ENCODE results near the gene SYT6. TPM values are rescaled to one million over a fixed set of nuclear protein-coding genes. Genes with fewer than 3 reads are reported as not detected.

Gene SYT6
- total and polyA plus RNA-seq, 2 of the 13 experiments (the other 11 are each of a cell fraction or from before 2014, with no cell fraction given) = not detected

DNA sequence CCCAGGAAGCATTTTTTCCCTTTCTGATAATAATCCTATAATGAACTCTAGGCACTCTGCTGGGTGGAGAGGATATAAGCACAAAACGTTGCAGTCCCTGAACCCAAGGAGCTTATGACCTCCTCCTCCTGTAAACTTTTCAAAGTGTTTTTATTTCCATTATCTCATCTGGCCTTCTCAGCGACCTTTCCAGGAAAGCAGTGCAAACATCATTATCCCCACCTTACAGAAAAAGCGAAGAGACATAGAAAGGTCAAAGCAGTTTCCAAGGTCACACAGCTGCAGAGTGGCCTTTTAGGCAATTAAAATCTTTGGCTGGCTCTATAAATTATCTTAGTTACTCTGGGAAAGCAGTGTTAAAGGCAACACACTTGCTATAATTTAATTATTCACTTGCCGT, 110.6 kb downstream of the SYT6 start:
- in situ Hi-C loops (cut with HindIII; ENCODE audit: extremely low pct_ligation_motif_present, low pct_unique_long_range_greater_than_20kb) = no loop called here
- no peaks in the 10 kb centered on the region for H3K4me1 ChIP-seq (ENCODE audit: insufficient read depth, low read length)
- no peaks in the 10 kb centered on the region for H4K20me1 ChIP-seq (ENCODE audit: insufficient read depth, low read length)
- FAIRE-seq (no peak), DNase-seq (ENCODE audit: low spot score) (no peak), ATAC-seq (no peak)
- no peak overlapping the region for H3K4me3 ChIP-seq (replicated peaks in 1 of 3; ENCODE audit: insufficient read depth in 1 of 3, low read depth in 2 of 3, low read length in 3 of 3)
- no peaks in the 10 kb centered on the region for H3K79me2 ChIP-seq (ENCODE audit: insufficient read depth, low read length)
- no peak overlapping the region for H3K9ac ChIP-seq (ENCODE audit: insufficient read depth, low read depth, low read length)
- H3K36me3 ChIP-seq (replicated peaks in 1 of 2; ENCODE audit: control insufficient read depth in 1 of 2, insufficient read depth in 2 of 2, low read length in 2 of 2) = no peaks in the 10 kb centered on the region
- no peak for TF ChIP-seq ZNF577 (CRISPR knock-in tag; IDR thresholded peaks at IDR 0.05; ENCODE audit: borderline replicate concordance, low read depth)
- no peak for TF ChIP-seq ZNF12 (CRISPR knock-in tag; IDR thresholded peaks at IDR 0.05)
- TF ChIP-seq, protein P1, sequence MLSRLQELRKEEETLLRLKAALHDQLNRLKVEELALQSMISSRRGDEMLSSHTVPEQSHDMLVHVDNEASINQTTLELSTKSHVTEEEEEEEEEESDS (CRISPR knock-in tag; IDR thresholded peaks at IDR 0.05; ENCODE audit: borderline replicate concordance) = no peak
- no peak for TF ChIP-seq ZNF614 (CRISPR knock-in tag; IDR thresholded peaks at IDR 0.05; ENCODE audit: borderline replicate concordance)
- TF ChIP-seq HIVEP1 (CRISPR knock-in tag; IDR thresholded peaks at IDR 0.05) = no peak
- TF ChIP-seq, protein P2, sequence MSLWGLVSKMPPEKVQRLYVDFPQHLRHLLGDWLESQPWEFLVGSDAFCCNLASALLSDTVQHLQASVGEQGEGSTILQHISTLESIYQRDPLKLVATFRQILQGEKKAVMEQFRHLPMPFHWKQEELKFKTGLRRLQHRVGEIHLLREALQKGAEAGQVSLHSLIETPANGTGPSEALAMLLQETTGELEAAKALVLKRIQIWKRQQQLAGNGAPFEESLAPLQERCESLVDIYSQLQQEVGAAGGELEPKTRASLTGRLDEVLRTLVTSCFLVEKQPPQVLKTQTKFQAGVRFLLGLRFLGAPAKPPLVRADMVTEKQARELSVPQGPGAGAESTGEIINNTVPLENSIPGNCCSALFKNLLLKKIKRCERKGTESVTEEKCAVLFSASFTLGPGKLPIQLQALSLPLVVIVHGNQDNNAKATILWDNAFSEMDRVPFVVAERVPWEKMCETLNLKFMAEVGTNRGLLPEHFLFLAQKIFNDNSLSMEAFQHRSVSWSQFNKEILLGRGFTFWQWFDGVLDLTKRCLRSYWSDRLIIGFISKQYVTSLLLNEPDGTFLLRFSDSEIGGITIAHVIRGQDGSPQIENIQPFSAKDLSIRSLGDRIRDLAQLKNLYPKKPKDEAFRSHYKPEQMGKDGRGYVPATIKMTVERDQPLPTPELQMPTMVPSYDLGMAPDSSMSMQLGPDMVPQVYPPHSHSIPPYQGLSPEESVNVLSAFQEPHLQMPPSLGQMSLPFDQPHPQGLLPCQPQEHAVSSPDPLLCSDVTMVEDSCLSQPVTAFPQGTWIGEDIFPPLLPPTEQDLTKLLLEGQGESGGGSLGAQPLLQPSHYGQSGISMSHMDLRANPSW (CRISPR knock-in tag; IDR thresholded peaks at IDR 0.05; ENCODE audit: borderline replicate concordance) = no peak
- H3K27me3 ChIP-seq (ENCODE audit: control insufficient read depth in 1 of 2, insufficient read depth in 2 of 2, low read length in 2 of 2) = no peaks in the 10 kb centered on the region; a peak in 2 of 5 replicates
- BruUV-seq (replicated peaks) = no TSS peak
- no peaks in the 10 kb centered on the region for H3K9me3 ChIP-seq (ENCODE audit: low read length)
- H3K27ac ChIP-seq (ENCODE audit: extremely low read length, insufficient read depth, low read length) = no peak overlapping the region
- no peak overlapping the region for H3K4me2 ChIP-seq (ENCODE audit: low read depth, low read length)
- WGBS (ENCODE audit: low lambda C conversion rate) = 16% methylated on average over 4 of the region's 4 CpGs
- ChIA-PET POLR2A (no interaction called here), CTCF (ENCODE audit: low intra/inter-chr PET ratio, low total read pairs) (no interaction called here)
- intact Hi-C loops (cut with micrococcal nuclease; ENCODE audit: unreplicated experiment) = no loop called here
- H2AFZ ChIP-seq (ENCODE audit: low read length) = no peak overlapping the region

Data from HepG2 (cell line).